ENCODE results near the gene ITPKC. TPM values are rescaled to one million over a fixed set of nuclear protein-coding genes. Genes with fewer than 3 reads are reported as not detected.

ITPKC gene
- total RNA-seq, 2 donors from 2014 or later = 15.8 to 22.0 TPM

Other genes with a start within 250 kb of the ITPKC start
- 10 to 100 TPM; 53.6 to 87.8 TPM for gene SHKBP1, start 140.2 kb upstream of the ITPKC start, total RNA-seq
- 100 to 1,000 TPM; 143 to 231 TPM for gene LTBP4, start 115.7 kb upstream of the ITPKC start, total RNA-seq
- gene NUMBL, start 26.5 kb upstream of the ITPKC start, total RNA-seq = 10 to 100 TPM; 12.8 to 22.0 TPM
- gene COQ8B, start 226 bp upstream of the ITPKC start, total RNA-seq = 10 to 100 TPM; 26.5 to 48.5 TPM
- gene ACTMAP, start 33.4 kb downstream of the ITPKC start, total RNA-seq = 10 to 100 TPM; 11.1 to 18.7 TPM
- gene SNRPA, start 34.1 kb downstream of the ITPKC start, total RNA-seq = 100 to 1,000 TPM in 1 of 2 donors, 10 to 100 TPM in 1; 56.0 to 126 TPM
- 1 to 10 TPM; 1.0 to 3.6 TPM for gene MIA, start 58.4 kb downstream of the ITPKC start, total RNA-seq
- 10 to 100 TPM; 42.3 to 53.4 TPM for gene RAB4B, start 61.1 kb downstream of the ITPKC start, total RNA-seq
- 10 to 100 TPM; 67.3 to 87.8 TPM for gene EGLN2, start 82.1 kb downstream of the ITPKC start, total RNA-seq
- 1 to 10 TPM in 1 of 2 donors, not detected in 1; 1.4 TPM for gene CYP2A6, start 133.3 kb downstream of the ITPKC start, total RNA-seq
- under 1 TPM in 1 of 2 donors, not detected in 1; 0.37 TPM for gene CYP2A7, start 165.1 kb downstream of the ITPKC start, total RNA-seq